NCI-H748 (cell line): ENCODE measurements around the gene RPS10.
A peak's percentile ranks its signal among the peaks of the same experiment; 100 is the strongest.

Experiments
- DNase-seq: peaks from one replicate; lab custom pipeline; 2025; ENCODE audit not compliant: unreplicated experiment; lab: John Stamatoyannopoulos, UW

Gene RPS10

GRCh38 chr6:34425498-34426410 is at the start of gene RPS10:
RPS10 (minus strand) TSS chr6:34426069; CDS start chr6:34425221, 848 bp downstream.
- DNase-seq, result peak; percentile 96

DNA sequence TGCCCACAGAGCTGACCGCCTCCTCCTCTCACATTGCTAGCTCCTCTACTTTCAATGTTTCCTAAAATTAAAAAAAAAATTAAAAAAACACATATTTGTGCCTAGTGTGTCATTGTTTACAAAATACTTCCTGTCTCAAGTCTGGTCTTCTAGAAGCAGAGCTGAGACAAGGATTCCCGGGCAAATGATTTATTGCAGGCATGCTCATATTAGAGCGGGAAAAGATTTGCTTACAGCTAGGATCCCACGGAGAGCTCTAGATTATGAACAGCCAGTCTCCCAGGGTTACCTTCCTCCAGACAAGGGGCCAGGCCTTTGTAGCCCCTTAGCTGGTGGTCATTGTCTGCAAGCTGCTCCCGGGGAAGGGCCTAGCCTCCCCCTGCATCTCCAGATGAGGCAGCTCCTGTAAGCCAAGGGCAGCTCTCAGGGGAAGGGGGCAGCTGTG is 49.4 kb upstream of the RPS10 start:
- DNase-seq, result no peak

DNA sequence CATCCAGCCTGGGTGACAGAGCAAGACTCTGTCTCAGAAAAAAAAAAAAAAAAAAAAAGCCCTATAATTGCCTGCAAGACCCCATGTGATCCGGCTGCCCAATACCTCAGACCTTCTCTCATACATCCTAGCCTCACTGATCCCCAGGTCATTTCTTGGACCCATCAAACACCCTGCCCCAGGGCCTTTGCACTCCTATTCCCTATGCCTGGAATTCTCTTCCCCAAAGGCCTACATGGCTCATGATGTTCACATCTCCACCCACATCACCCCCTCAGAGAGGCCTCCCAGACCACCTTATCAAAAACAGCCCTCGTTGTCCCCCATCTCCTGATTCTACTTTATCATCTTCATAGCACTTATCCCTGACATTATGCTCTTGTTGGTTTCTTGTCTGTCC is 48.9 kb upstream of the RPS10 start:
- no peak for DNase-seq

GRCh38 chr6:34473967-34474366 is 48.1 kb upstream of the RPS10 start:
- no peak for DNase-seq

GRCh38 chr6:34472425-34472824 is 46.6 kb upstream of the RPS10 start:
- DNase-seq, result no peak

DNA sequence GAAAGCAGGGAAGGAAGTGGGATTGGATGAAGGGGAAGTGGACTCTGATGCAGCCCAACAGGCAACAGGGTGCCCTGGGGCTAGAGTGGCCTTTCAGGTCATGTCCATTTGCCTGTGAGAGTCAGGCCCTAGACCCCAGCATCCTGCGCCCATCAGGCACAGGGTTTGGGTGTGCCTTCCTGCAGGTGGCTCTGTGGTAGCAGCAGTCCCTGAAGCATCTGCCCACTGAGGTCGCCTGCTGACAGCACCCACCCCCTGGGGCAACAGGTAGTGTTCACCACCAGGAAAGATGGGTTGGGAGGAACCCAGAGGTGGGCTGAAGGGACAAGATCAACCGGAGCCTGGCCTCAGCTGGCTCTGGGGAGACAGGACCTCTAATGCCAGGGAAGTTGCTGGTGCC is 43.6 kb upstream of the RPS10 start:
- no peak for DNase-seq

GRCh38 chr6:34468378-34468892 is 42.6 kb upstream of the RPS10 start:
- DNase-seq, result no peak

GRCh38 chr6:34466242-34467185 is 40.6 kb upstream of the RPS10 start:
- DNase-seq, result no peak

DNA sequence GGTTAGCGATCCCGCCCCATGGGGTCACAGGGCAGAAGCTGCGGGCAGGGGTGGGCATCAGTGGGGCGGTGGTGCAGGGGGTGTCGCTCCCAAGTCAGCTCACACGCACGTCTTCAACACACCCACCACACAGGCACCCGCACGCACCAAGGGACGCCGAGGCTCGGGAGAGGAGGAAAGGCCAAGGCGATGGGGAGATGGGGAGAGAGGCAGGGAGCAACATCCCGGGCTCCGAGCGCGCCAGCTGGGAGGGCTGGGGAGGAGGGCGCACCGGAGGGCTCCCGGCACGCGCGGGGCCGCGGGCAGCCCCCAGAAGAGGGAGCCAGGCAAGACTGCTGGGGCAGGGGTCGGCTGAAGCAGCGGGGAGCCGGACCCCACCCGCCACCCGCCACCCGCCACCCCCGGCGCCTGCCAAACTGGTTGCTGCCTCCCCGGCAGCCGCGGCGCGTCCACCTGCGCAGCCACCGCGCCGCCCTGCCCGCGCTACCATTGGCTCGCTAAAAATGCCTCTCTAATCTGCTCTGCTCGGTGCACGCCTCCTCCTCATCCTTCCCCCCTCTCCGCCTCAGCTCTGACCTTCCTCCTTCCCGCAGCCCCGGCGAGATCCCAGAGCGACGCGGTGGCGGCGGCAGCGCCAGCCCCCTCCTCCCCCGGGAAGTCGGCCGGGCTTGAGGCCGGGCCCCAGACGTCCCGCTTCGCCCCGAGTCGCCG is 39.8 kb upstream of the RPS10 start, which contains the start of gene PACSIN1:
Gene PACSIN1 (plus strand): TSS at position 546 of the 711 bp plus-strand sequence. CDS start 60,230 bp downstream, outside the sequence.
- DNase-seq, result peak; percentile 79

- DNase-seq, result no peak
These were observed 38.0 kb upstream of the RPS10 start for GRCh38 chr6:34463849-34464248.

- no peak for DNase-seq
These were observed 37.4 kb upstream of the RPS10 start for GRCh38 chr6:34463299-34463698.

DNA sequence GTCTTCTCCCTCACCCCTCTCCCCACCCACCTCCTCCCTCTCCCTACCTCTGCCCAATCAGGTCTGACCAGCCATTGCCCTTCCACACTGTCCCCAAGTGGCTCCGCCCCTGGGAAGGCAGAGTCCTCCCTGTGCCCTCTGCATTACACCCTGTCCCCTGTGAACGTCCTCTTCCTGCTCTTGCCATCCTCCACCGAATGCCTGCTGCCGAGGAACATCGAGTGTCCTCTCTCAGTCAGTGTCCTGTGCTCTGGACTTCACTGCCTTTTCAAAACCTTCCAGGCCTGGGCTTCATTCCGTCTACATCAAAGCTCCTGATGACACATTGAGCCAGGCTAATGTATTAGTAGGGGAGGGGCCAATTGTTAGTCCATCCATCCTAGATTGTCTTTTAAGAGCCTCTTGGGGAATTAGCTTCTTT is 36.7 kb upstream of the RPS10 start:
- peak; percentile 83 for DNase-seq

- no peak for DNase-seq
These were observed 36.1 kb upstream of the RPS10 start for GRCh38 chr6:34462010-34462409.

GRCh38 chr6:34460796-34461507 is 35.1 kb upstream of the RPS10 start:
- no peak for DNase-seq

GRCh38 chr6:34459899-34460593 is 34.2 kb upstream of the RPS10 start:
- DNase-seq, result peak; percentile 63

DNA sequence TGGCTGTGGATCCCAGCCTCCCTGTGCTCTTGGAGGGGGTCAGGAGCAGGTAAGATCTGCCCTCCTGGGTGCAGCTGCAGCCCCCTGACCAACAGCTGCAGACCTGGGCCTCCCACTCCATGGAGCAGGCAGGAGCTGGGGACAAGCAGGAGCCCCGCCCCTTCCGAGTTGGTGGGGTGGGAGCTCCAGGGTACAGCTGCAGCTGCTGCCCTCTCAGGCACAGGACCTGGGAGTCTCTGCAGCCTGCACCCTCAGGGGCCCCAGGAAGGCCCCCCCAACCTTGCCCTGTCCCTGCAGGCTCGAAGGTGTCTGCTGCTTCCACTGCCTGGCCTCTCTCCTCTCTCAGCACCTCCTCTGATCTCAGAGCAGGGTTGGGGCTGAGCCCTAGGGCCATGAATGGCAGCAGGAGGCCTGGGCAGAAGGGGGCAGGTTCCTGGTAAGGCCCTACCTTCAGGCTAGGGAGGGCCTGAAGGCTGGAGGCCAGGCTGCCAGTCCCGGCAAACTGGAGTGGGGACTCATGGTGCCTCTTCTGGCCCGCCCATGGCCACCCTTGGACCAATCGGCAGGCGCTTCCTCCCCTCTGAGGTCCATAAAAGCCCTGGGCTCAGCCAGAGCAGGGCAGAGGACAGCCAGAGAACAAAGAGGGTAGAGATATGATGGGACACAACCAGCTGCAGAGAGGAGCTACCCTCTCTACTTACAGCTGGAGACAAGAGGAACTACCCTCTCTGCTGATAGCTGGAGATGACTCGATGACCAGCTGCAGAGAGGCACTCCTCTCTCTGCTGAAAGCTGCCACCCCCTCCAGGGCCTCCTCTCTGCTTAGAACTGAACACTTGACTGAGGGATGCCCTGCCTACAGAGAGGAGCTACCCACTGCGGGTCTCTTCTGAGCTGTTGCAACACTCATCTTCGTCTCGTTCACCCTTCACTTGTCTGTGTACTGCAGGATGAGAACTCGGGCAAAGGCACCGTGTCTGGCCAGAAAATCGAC is 32.2 kb upstream of the RPS10 start:
- no peak for DNase-seq

DNA sequence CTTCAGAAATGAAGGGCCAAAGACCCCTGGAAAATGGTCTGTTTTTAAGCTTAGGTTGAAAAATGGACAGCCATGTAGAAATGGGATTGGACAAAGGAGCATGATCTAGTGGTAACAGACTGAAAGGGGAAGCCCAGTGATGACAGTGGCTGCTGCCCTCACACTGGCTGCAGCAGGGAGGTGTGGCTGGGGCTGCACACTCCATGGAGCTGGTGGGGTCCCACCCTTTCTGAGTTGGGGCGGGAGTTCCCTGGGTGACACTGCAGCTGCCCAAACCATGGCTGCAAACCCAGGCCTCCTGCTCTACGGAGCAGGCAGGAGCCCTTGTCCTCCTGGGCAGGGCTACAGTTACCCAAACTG is 31.5 kb upstream of the RPS10 start:
- DNase-seq, result no peak

DNA sequence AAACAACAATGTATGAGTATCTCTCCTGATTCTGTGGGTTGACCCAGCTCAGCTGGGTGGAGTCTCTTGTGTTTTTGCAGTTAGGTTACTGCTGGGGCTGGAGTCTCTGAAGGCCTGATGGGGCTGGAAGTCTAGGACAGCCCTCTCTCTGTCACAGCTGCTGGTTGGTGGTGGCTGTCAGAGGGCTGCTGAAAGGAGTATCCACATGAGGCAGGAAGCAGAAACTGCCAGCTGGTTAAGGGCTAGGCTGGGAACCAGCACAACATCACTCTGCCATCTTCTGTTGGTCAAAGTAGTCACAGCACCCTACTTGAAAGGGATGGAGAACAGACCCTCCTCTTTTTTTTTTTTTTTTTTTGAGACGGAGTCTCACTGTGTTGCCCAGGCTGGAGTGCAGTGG is 30.0 kb upstream of the RPS10 start:
- no peak for DNase-seq
